GM18499 (cell line): ENCODE data around the gene MLC1.
"Not testable (repeated sequence)": the region's sequence is repeated elsewhere in the genome, so short reads cannot be mapped to it uniquely, and the experiment has no call there.

Source experiments
- ATAC-seq: cut with Tn5 transposase; IDR thresholded peaks from one replicate; pipeline ENCODE4 v1.9.1; 2021; ENCODE audit warnings: moderate number of reproducible peaks; ENCODE audit not compliant: insufficient read depth, unreplicated experiment

Gene MLC1

DNA sequence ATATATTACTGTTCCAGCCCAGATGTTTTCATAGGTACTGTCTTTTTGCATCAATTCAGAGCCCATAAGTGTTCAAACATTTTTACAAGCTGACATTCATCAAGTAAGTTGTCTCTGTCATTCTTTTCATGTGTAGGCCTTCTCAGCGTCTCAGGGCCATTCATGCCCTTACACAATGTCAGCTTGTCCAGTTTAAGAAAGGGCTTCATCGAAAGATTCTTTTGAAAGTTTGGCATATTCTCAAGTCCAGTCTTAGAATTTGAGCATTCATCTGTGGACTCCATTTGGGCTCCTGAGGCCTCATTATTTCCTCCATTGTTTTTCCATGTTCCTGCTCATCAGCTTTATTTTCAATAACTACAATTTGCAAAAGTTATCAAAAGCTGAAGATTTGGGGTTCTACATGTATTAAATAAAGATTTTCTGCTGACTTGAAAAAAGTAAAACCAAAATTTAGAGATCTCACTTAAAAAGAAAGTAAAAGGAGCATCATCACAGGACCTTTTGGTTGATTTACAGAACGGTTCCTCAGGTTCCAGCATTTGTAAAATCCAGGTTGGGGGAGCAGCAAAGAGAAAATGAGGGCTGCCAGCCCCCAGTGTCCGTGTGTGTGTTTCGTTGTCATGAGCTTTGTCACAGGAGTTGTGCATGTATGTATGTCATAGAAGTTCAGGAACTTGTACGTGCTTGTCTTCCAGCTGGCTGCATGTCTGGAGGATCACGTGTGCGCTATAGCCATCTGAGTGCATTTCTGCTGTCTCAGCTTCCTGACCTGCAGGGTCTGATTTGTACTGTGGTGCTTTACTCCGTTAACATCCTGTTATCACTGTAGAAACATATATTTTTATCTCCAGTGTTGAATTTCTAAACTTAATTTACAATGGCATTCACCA is 20.2 kb upstream of the MLC1 start:
- ATAC-seq: no peak

DNA sequence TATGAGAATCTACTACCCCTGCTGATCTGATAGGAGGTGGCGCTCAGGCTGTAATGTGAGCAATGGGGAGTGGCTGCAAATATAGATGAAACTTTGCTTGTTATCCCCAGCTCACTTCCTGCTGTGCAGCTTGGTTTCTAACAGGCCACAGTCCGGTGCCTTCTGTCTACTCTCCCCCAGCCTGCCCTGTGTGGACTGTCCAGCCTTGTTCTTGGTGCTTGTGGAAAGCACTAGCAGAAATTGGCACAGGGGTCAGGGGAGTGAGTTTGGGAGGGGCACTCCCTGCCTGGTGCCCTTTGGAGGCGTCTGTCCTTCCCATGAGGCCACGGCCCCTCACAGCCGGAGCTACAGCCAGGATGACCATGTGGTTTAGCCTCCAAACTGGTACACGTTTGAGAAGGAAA is 18.9 kb upstream of the MLC1 start:
- ATAC-seq: no peak

DNA sequence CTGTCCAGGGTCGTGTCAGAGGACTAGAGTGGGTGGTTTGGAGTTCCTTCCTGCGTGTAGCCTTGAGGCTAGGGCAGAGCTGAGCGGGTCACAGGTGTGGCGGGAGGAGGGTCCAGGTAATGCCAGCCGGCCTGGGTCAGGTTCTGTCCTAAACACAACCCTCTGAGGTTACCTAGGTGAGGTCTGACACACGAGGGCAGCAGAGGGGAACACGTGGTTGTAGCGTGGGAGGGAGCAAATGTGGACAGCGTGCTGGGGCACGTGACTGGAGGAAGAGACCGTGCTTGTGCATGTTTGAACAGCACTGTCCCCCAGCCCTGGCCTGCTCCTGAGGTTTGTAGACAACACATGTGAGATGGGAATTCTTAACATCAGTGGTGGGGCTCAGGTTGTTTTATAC is 17.7 kb upstream of the MLC1 start:
- ATAC-seq: no peak

DNA sequence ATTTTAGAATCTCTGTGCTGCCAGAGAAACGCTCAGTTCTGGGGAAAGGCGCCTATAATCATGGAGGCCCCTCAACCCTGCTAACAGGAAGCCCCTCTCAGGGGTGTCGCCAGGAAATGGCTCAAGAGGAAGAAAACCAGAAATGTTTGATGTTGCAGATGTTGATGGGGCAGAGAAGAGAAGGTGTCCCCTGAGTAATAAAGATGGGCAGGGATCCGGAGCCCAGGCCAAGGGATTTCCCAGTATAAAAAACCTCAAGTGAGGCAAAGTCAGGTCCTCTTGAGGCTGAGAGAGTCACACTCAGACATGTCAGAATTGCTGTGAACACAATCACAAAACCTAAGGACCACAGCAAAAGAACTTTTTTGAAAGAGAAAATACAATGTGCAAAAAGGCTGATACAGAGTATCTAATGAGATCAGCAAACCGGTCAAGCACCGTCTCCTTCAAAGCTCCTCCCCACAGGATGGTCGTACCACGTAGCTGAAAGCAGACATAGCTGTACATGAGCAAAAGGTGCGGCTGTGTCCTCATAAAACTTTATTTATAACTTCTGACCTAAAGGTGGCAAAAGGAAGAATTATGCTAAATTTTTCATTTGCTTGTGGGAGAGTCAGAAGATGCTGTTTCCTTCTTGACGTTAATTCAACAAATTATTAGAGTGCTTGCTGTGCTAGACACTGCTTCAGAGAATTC is 16.8 kb upstream of the MLC1 start:
- ATAC-seq: no peak

DNA sequence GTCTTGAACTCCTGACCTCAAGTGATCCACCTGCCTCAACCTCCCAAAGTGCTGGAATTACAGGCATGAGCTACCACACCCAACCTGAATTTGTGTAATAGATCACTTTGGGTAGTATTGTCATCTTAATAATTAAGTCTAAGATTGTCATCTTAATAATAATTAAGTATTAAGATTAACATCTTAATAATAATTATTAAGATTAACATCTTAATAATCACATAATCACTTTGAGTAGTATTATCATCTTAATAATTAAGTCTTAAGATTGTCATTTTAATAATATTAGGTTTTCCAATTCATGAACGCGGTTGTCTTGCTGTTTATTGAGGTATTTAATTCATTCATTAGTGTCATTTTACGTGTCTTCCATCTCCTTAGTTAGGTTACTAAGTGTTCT is 12.8 kb upstream of the MLC1 start:
- no peak for ATAC-seq

DNA sequence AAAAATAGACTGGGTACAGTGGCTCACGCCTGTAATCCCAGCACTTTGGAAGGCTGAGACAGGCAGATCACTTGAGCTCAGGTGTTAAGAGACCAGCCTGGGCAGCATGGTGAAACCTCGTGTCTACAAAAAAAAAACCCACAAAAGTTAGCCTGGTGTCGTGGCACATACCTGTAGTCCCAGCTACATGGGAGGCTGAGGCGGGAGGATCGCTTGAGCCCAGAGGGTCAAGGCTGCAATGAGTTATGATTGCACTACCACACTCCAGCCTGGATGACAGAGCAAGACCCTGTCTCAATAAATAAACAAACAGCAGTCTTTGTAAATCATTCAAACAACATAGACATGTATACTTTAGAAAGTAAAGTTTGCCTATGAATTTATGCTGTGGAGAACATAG is 7.1 kb upstream of the MLC1 start:
- ATAC-seq: no peak

DNA sequence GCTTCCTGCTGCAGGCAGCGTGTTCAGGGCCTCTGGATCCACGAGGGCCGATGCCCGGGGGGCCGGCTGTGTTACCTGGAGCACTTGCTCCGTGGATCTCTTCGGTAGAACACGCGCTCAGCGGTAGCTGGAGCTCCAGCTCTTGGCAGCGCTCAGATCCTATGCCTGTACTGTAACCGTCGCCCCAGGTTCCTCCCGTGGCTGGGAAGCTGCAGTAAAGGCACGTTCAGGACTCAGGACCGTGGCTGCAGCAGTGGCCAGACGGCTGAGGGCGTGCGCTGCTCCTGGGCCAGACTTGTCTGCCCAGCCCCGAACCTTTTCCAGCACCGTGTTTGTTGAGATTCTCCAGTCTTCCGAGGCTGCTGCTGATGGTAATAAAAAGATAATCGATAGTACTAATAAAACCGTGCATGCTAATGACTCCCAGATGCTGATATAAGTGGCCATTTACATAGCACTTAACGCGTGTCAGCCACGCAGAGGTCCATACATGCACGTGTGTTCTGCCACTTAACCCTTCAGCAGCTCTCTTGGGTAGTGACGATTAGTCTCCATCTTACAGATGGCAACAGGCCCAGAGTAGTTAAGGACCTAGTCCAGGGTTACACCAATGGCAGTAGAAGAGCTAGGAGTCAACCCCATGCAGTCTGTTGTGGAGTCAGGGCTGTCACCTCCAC is 6.0 kb upstream of the MLC1 start:
- no peak for ATAC-seq

DNA sequence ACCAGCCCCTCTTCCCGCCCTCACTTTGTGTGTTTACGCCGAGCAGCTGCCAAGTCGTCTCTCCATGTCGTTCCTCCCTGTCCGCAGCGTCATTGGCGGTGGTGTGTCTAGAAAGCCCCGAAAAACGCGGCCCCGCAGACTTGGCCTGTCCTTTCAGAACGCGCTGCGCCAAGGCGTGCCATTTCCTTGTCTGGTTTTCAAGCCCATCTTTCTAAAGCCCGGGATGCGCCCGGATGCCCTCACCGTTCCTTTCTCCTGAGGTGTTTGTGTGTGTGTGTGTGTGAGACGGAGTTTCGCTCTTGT is 5.1 kb upstream of the MLC1 start:
- no peak for ATAC-seq

DNA sequence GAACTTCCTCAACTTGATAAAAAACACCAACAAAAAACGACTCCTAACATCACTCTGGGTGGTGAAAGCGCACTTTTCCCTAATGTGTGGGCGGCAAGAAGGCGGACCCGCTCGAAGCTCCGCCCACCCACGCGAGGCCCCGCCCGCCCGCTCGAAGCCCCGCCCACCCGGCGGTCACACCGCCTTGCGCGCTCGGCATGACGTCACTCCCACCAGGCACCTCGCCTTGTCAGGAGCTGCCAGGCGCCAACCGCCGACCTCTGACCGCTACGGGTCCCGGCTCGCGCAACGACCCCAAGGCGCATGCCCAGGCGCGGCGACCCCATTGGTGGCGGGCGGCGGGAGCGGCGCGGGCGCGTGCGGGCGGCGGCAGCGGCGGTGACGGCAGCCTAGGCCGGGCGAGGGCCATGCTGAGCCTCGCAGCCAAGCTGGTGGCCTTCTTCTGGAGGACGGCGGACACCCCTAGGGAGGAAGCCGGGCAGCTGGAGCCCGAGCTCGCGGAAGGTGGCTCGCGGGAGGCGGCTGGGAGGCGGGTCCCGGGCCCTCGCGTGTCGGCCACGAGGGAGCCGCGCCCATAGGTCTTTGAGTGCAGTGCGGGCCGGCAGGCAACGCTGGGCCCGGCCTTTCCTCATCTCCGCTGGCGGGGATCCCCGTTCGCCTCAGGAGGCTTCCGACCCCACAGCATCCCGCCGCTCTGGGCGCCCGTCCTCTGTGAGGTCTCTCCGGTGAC is 4.6 kb upstream of the MLC1 start, which contains the start of gene MOV10L1:
MOV10L1 (plus strand) TSS at position 325 of the 730 bp plus-strand sequence; CDS start at position 408, 83 bp downstream.
- ATAC-seq: no peak

DNA sequence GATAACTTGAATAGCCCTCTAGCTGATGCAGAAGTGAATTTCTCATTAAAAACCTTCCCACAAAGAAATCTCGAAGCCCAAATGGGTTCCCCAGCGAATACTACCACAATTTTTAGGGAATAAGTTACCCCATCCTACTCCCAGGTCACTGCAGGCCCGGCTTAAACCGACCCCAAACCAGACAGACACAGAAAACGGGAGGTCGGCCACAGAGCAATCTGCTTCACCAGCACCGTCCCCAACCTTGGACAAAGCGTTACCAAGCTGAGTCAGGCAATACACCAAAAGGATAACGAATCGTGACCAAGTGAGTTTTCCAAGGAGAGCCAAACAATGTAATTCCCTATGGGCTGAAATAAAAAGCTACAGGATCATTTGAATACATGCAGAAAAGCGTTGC is 4.0 kb upstream of the MLC1 start:
- ATAC-seq: no peak

DNA sequence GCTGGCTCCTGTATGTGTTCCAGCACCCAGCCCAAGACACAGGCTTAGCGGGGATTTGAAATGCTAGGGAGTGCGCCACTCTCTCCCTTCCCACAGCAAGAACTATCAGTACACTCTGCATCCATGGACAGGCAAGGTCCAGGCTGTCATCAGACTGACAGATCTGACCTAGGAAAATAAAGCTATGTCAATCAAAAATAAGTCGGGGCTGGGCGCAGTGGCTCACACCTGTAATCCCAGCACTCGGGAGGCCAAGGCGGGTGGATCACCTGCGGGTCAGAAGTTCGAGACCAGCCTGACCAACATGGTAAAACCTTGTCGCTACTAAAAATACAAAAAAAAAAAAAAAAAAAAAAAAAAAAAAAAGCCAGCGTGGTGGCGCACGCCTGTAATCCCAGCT is 2.9 kb upstream of the MLC1 start:
- ATAC-seq: no peak

DNA sequence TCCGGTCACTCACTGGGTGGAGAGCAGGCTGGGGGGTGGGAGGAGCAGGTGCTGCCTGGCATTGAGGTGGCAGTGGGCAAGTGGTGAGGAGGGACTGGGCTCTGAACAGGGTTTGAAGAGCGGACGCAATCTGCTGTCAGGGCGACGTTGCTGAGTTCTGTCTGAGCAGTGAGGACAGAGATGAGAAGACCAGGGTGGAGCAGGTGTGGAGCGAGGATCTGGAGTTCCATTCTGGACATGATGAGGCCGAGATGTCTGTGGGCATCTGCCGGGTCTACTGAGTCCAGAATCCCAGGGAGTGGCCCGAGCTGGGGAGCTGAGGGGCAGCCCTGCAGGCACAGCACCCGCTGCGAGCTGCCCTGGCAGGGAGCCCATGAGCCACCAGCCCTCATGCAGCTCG is 2.4 kb upstream of the MLC1 start:
- no peak for ATAC-seq

DNA sequence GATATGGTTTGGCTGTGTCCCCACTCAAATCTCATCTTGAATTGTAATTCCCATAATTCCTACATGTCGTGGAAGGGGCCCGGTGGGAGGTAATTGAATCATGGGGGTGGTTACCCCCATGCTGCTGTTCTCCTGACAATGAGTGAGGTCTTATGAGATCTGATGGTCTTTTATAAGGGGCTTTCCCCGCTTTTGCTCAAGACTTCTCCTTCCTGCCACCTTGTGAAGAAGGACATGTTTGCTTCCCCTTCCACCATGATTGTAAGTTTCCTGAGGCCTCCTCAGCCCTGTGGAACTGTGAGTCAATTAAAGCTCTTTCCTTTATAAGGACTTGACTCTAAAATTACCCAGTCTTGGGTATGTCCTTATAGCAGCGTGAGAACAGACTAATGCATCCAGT is 1.7 kb upstream of the MLC1 start:
- not testable (repeated sequence) for ATAC-seq

DNA sequence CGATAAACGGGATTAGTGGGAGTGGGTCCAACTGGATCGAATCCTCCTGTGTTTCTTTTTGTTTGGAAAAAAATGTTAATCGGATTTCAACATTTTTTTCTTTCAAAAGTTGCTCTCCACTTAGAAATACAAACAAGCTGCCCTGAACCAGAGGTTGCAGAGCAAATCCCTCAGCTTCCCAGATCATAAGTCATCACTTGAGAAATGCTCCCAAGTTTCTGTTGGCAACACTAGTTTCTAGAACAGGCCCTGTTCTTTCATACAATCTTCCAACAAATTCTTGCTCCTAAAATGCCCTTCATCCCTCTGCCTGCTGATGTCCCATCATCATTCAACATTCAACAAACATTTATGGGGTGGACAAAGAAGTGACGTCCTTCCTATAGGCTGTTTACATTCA is 1.3 kb upstream of the MLC1 start:
- no peak for ATAC-seq

DNA sequence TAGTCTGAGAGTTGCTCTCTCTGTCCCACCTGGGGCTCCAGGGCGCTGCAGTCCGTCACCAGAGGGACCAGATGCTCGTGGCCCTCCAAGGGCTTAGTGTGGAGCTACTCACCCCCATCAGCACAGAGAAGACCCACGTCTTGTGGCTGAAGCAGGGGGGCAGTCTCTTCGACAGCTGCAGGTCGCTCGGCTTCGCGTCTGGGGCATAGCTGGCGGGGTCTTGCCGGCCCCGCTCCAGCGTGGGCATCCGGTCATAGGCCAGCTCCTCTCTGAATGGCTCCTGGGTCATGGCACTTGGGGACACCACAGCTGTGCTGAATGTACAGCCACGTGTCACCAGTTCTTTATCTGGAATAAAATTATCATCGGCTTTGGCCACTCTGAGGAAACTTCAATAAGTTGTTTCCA is 608 bp downstream of the MLC1 start:
- ATAC-seq: no peak

DNA sequence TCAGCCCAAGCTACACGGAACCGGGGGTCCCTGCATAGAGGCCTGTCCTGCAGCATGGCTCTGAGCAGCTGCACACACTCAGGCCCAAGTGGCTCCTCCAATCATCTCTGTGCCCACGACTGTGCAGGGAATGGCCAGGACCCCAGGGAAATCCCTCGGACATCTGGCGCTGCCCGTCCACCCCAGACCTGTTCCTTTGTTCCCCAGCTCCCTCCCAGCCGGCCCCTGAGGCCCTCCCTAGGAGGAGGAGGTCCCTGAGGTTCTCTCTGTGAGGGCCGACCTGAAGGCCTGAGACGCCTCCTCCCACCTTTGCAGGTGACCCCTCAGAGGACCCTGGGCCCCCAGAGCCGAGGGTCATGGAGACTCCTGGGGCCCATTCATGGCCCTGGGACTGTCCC is 1.1 kb downstream of the MLC1 start:
- ATAC-seq: no peak

DNA sequence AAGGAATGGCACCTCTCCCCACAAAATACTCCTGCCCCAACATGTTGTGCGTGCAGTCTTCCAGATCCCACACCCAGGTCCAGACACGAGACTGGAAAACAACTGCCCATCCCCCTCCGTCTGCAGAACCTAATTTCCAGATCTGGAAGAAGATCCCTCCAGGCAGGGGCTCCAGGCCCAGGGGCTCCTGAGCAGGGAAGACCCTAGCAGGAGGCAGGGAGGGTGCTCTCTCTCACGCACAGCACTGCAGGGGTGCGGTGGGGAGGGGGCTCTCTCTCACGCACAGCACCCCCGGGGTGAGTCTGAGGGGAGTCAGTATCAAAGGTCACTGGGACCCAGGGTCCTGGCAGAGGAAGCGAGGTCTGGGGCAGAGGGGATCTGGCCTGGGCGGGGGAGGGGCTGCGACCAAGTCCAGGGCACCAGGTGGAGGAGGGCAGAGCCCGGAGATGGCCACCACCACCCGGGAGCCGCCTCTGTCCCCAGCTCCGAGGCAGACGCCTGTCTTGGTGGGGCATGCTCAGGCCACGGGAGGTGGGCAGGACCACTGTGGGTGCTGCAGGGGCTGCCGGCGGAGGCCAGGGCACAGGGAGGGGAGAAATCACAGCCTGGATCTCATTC is 1.7 kb downstream of the MLC1 start:
- no peak for ATAC-seq

DNA sequence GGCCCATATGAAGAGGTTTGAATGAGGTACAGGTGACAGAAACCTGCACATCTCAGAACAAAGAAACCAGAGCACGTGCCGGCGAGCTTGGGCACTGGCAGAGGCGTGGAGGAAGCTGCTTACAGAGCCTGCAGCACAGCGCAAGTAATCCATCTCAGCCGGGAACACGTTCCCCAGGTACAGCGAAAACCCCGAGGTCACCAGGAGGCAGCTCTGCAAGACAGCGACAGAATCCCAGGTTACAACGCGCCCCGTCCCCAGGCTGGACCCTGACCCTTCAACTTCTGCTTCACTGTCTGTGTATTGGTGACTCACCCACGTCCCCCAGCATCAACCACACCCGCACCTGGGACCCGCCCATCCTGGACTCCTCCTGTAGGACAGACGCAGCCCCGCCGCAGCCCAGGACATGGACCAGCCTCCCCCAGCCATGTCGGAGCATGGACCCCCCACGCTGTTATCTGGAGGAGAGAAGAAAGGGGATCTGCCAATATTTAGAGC is 2.2 kb downstream of the MLC1 start:
- no peak for ATAC-seq

DNA sequence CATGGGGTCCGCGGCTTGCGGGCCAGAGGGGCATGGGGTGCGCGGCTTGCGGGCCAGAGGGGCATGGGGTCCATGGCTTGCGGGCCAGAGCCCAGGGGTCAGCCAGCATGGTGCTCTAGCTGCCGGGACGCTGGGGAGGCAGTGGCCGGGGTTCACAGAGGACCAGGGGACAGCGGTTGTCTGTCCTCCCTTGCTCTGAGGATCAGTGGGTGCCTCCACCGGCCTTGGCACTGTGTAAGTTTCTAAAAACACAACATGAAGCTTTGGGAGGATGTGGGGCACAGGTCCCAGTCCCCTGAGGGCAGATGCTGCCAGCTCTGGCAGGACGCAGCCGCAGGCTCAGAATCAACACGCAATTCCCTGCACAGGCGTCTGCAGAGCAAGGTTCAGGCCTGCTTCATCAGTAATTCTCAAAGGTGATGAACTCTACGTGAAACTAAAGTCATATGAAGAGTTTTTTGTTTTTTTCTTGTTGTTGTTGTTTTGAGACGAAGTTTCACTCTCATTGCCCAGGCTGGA is 3.0 kb downstream of the MLC1 start:
- no peak for ATAC-seq
